ENCODE measurements around the gene PTDSS2. TPM values are rescaled to one million over a fixed set of nuclear protein-coding genes. Genes with fewer than 3 reads are reported as not detected.

Gene PTDSS2
- total and polyA plus RNA-seq, 2 of the 13 experiments (the other 11 are each of a cell fraction or from before 2014, with no cell fraction given), result 21.7 to 26.4 TPM

GRCh38 chr11:518463-519202 lies 68.6 kb downstream of the PTDSS2 start (continued):
- TF ChIP-seq, protein P1, sequence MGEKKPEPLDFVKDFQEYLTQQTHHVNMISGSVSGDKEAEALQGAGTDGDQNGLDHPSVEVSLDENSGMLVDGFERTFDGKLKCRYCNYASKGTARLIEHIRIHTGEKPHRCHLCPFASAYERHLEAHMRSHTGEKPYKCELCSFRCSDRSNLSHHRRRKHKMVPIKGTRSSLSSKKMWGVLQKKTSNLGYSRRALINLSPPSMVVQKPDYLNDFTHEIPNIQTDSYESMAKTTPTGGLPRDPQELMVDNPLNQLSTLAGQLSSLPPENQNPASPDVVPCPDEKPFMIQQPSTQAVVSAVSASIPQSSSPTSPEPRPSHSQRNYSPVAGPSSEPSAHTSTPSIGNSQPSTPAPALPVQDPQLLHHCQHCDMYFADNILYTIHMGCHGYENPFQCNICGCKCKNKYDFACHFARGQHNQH (CRISPR knock-in tag; IDR thresholded peaks at IDR 0.05), result peak; percentile 65; the same call in 1 of the 2 replicates
- TF ChIP-seq ZNF331 (CRISPR knock-in tag; IDR thresholded peaks at IDR 0.05), result no peak
- no peak for TF ChIP-seq ZNF878 (CRISPR knock-in tag; IDR thresholded peaks at IDR 0.05)
- no peak for TF ChIP-seq ELK4 (CRISPR knock-in tag; IDR thresholded peaks at IDR 0.05; ENCODE audit: borderline replicate concordance)
- no peak for TF ChIP-seq NR1H2 (CRISPR knock-in tag; IDR thresholded peaks at IDR 0.05; ENCODE audit: borderline replicate concordance, low read depth)
- TF ChIP-seq NFYB (CRISPR knock-in tag; IDR thresholded peaks at IDR 0.05), result no peak; the same call in 1 of the 2 replicates
- TF ChIP-seq CREBL2 (CRISPR knock-in tag; IDR thresholded peaks at IDR 0.05; ENCODE audit: borderline replicate concordance), result no peak
- no peak for TF ChIP-seq MZF1 (CRISPR knock-in tag; IDR thresholded peaks at IDR 0.05; ENCODE audit: borderline replicate concordance)
- TF ChIP-seq ZNF326 (CRISPR knock-in tag; IDR thresholded peaks at IDR 0.05; ENCODE audit: borderline replicate concordance), result no peak
- no peak for TF ChIP-seq NFIC (IDR thresholded peaks at IDR 0.05; ENCODE audit: low read length)
- TF ChIP-seq ARNTL (CRISPR knock-in tag; IDR thresholded peaks at IDR 0.05), result peak; percentile 56; the same call in 1 of the 2 replicates
- TF ChIP-seq, protein P2, sequence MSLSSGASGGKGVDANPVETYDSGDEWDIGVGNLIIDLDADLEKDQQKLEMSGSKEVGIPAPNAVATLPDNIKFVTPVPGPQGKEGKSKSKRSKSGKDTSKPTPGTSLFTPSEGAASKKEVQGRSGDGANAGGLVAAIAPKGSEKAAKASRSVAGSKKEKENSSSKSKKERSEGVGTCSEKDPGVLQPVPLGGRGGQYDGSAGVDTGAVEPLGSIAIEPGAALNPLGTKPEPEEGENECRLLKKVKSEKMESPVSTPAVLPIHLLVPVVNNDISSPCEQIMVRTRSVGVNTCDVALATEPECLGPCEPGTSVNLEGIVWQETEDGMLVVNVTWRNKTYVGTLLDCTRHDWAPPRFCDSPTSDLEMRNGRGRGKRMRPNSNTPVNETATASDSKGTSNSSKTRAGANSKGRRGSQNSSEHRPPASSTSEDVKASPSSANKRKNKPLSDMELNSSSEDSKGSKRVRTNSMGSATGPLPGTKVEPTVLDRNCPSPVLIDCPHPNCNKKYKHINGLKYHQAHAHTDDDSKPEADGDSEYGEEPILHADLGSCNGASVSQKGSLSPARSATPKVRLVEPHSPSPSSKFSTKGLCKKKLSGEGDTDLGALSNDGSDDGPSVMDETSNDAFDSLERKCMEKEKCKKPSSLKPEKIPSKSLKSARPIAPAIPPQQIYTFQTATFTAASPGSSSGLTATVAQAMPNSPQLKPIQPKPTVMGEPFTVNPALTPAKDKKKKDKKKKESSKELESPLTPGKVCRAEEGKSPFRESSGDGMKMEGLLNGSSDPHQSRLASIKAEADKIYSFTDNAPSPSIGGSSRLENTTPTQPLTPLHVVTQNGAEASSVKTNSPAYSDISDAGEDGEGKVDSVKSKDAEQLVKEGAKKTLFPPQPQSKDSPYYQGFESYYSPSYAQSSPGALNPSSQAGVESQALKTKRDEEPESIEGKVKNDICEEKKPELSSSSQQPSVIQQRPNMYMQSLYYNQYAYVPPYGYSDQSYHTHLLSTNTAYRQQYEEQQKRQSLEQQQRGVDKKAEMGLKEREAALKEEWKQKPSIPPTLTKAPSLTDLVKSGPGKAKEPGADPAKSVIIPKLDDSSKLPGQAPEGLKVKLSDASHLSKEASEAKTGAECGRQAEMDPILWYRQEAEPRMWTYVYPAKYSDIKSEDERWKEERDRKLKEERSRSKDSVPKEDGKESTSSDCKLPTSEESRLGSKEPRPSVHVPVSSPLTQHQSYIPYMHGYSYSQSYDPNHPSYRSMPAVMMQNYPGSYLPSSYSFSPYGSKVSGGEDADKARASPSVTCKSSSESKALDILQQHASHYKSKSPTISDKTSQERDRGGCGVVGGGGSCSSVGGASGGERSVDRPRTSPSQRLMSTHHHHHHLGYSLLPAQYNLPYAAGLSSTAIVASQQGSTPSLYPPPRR (CRISPR knock-in tag; IDR thresholded peaks at IDR 0.05; ENCODE audit: borderline replicate concordance), result no peak; the same call in 1 of the 2 replicates
- TF ChIP-seq, protein P3, sequence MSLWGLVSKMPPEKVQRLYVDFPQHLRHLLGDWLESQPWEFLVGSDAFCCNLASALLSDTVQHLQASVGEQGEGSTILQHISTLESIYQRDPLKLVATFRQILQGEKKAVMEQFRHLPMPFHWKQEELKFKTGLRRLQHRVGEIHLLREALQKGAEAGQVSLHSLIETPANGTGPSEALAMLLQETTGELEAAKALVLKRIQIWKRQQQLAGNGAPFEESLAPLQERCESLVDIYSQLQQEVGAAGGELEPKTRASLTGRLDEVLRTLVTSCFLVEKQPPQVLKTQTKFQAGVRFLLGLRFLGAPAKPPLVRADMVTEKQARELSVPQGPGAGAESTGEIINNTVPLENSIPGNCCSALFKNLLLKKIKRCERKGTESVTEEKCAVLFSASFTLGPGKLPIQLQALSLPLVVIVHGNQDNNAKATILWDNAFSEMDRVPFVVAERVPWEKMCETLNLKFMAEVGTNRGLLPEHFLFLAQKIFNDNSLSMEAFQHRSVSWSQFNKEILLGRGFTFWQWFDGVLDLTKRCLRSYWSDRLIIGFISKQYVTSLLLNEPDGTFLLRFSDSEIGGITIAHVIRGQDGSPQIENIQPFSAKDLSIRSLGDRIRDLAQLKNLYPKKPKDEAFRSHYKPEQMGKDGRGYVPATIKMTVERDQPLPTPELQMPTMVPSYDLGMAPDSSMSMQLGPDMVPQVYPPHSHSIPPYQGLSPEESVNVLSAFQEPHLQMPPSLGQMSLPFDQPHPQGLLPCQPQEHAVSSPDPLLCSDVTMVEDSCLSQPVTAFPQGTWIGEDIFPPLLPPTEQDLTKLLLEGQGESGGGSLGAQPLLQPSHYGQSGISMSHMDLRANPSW (CRISPR knock-in tag; IDR thresholded peaks at IDR 0.05; ENCODE audit: borderline replicate concordance), result no peak
- no peak for TF ChIP-seq TEAD2 (CRISPR knock-in tag; IDR thresholded peaks at IDR 0.05)
- no peak for TF ChIP-seq GPN1 (CRISPR knock-in tag; IDR thresholded peaks at IDR 0.05; ENCODE audit: borderline replicate concordance)
- TF ChIP-seq, protein P4, sequence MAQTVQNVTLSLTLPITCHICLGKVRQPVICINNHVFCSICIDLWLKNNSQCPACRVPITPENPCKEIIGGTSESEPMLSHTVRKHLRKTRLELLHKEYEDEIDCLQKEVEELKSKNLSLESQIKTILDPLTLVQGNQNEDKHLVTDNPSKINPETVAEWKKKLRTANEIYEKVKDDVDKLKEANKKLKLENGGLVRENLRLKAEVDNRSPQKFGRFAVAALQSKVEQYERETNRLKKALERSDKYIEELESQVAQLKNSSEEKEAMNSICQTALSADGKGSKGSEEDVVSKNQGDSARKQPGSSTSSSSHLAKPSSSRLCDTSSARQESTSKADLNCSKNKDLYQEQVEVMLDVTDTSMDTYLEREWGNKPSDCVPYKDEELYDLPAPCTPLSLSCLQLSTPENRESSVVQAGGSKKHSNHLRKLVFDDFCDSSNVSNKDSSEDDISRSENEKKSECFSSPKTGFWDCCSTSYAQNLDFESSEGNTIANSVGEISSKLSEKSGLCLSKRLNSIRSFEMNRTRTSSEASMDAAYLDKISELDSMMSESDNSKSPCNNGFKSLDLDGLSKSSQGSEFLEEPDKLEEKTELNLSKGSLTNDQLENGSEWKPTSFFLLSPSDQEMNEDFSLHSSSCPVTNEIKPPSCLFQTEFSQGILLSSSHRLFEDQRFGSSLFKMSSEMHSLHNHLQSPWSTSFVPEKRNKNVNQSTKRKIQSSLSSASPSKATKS (CRISPR knock-in tag; IDR thresholded peaks at IDR 0.05), result no peak
